ENCODE data around the gene ARL2.
"Not testable (repeated sequence)": the region's sequence is repeated elsewhere in the genome, so short reads cannot be mapped to it uniquely, and the experiment has no call there.

The ARL2 gene

DNA sequence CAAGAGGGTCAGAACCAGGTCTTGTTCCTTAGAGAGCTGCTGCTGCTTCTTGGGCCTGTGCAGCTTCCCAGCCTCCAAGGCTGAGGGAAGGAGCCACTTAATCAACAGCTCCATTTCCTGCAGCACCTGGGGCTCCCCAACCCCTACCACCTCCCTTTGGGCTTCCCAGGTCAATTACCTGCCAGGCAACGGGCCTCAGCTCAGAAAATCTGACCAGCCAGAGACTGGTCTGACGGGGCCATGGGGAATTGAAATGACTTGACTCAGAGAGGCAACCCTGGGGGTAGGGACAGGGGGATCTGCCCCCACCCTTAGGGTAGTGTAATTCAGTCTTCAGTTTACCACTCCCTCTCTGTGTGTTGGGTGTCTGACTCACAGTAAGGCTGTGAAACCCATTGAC, 37.3 kb upstream of the ARL2 start:
- DNase-seq (ENCODE audit: low read depth): no peak
- H3K4me3 ChIP-seq (ENCODE audit: low read length): no peak overlapping the region
- TF ChIP-seq, protein P1, sequence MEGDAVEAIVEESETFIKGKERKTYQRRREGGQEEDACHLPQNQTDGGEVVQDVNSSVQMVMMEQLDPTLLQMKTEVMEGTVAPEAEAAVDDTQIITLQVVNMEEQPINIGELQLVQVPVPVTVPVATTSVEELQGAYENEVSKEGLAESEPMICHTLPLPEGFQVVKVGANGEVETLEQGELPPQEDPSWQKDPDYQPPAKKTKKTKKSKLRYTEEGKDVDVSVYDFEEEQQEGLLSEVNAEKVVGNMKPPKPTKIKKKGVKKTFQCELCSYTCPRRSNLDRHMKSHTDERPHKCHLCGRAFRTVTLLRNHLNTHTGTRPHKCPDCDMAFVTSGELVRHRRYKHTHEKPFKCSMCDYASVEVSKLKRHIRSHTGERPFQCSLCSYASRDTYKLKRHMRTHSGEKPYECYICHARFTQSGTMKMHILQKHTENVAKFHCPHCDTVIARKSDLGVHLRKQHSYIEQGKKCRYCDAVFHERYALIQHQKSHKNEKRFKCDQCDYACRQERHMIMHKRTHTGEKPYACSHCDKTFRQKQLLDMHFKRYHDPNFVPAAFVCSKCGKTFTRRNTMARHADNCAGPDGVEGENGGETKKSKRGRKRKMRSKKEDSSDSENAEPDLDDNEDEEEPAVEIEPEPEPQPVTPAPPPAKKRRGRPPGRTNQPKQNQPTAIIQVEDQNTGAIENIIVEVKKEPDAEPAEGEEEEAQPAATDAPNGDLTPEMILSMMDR (conservative IDR thresholded peaks at IDR 0.05; ENCODE audit: low read length): no peak

GRCh38 chr11:64983339-64983738, 30.6 kb upstream of the ARL2 start:
- DNase-seq (ENCODE audit: low read depth); H3K4me3 ChIP-seq (ENCODE audit: low read length): not testable (repeated sequence)

GRCh38 chr11:64987998-64988854, 25.7 kb upstream of the ARL2 start:
- no peak overlapping the region for H3K4me3 ChIP-seq (ENCODE audit: low read length)
- no peak for DNase-seq (ENCODE audit: low read depth)
- TF ChIP-seq, protein P1 (conservative IDR thresholded peaks at IDR 0.05; ENCODE audit: low read length): no peak

DNA sequence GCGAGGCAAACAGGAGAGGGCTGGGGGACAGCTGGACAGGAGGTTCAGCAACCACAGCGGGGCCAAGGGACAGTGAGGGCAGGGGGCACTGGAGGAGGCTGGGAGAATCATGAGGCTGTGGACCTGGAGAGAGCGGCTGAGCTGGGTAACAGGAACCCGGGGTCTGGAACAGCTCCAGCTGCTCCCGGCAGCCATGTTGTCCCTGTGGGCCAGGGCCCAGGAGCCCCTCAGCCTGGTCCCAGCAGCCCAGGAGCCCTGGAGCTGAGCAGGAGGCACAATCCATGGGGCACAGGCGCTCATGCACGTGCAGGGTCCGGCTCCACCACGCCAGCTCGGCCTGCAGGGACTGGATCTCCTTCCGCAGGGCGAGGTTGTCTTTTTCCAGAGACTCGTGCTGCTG, 24.5 kb upstream of the ARL2 start:
- TF ChIP-seq, protein P1 (conservative IDR thresholded peaks at IDR 0.05; ENCODE audit: low read length): no peak
- H3K4me3 ChIP-seq (ENCODE audit: low read length): no peak overlapping the region
- DNase-seq (ENCODE audit: low read depth): no peak

- no peak for DNase-seq (ENCODE audit: low read depth)
- no peak overlapping the region for H3K4me3 ChIP-seq (ENCODE audit: low read length)
- TF ChIP-seq, protein P1 (conservative IDR thresholded peaks at IDR 0.05; ENCODE audit: low read length): no peak
Observed at GRCh38 chr11:64990222-64990923, 23.6 kb upstream of the ARL2 start.

- TF ChIP-seq, protein P1 (conservative IDR thresholded peaks at IDR 0.05; ENCODE audit: low read length): no peak
- H3K4me3 ChIP-seq (ENCODE audit: low read length): no peak overlapping the region
- no peak for DNase-seq (ENCODE audit: low read depth)
Observed at GRCh38 chr11:64994318-64994717, 19.6 kb upstream of the ARL2 start.

GRCh38 chr11:64996327-64996709, 17.6 kb upstream of the ARL2 start:
- DNase-seq (ENCODE audit: low read depth): no peak
- TF ChIP-seq, protein P1 (conservative IDR thresholded peaks at IDR 0.05; ENCODE audit: low read length): no peak
- H3K4me3 ChIP-seq (ENCODE audit: low read length): peak overlapping the region; percentile 53
